RWPE2 (cell line): ENCODE results near the gene CIITA.

Experiments used
- ATAC-seq: fragments of 200-7000 bp; cut with Tn5 transposase; 3 replicates; pipeline ENCODE4 v1.9.1; 2021; ENCODE audit warnings: low read depth
- DNase-seq: peaks from one replicate; pipeline ENCODE4 v3.0.0-alpha.2; 2020; ENCODE audit warnings: low spot score
- H3K27ac ChIP-seq: fragments of 450-650 bp; 2 replicates; pipeline ENCODE4 v1.5.1; 2017; ENCODE audit warnings: mild to moderate bottlenecking; ENCODE audit not compliant: poor library complexity, severe bottlenecking
- H3K27me3 ChIP-seq: fragments of 250-450 bp; sonication (Bioruptor Pico); 2 replicates; pipeline ENCODE4 v1.5.1; 2021; ENCODE audit warnings: mild to moderate bottlenecking, moderate library complexity; ENCODE audit not compliant: insufficient read depth, poor library complexity, severe bottlenecking
- H3K36me3 ChIP-seq: fragments of 250-450 bp; sonication (Bioruptor Pico); 2 replicates; pipeline ENCODE4 v1.5.1; 2020; ENCODE audit warnings: low read depth, mild to moderate bottlenecking, moderate library complexity
- H3K4me1 ChIP-seq: fragments of 250-450 bp; sonication (Bioruptor Pico); 2 replicates; pipeline ENCODE4 v1.5.1; 2021; ENCODE audit warnings: mild to moderate bottlenecking, moderate library complexity; ENCODE audit not compliant: insufficient read depth, poor library complexity, severe bottlenecking
- H3K4me3 ChIP-seq: fragments of 250-450 bp; sonication (Bioruptor Pico); 2 replicates; pipeline ENCODE4 v1.5.1; 2021; ENCODE audit warnings: mild to moderate bottlenecking, moderate library complexity; ENCODE audit not compliant: severe bottlenecking
- H3K9me3 ChIP-seq: fragments of 250-450 bp; sonication (Bioruptor Pico); 2 replicates; pipeline ENCODE4 v1.5.1; 2021; ENCODE audit warnings: mild to moderate bottlenecking, moderate library complexity; ENCODE audit not compliant: severe bottlenecking
- CTCF ChIP-seq: fragments of 450-650 bp; IDR thresholded peaks from one replicate; pipeline ENCODE4 v1.5.1; 2017; ENCODE audit warnings: mild to moderate bottlenecking, moderate library complexity; ENCODE audit not compliant: poor library complexity, severe bottlenecking

Gene CIITA

GRCh38 chr16:10878644-10879501, 1.9 kb downstream of the CIITA start:
- no peaks in the 10 kb centered on the region for H3K36me3 ChIP-seq
- ATAC-seq (0 out of 3 replicates have a peak, but pooled peaks have one; percentile 12), DNase-seq (no peak)

GRCh38 chr16:10879681-10880589, 2.9 kb downstream of the CIITA start:
- Histone ChIP-seq H3K27me3 (peaks cover 17% of the 10 kb centered on the region), H3K4me3 (no peak overlapping the region), H3K9me3 (no peaks in the 10 kb centered on the region), H3K36me3 (no peaks in the 10 kb centered on the region), H3K27ac (no peak overlapping the region), H3K4me1 (peaks cover 6% of the 10 kb centered on the region)
- DNase-seq, result no peak
- no peak for ATAC-seq
- no peak for TF ChIP-seq CTCF

More at GRCh38 chr16:10878644-10879501, 1.9 kb downstream of the CIITA start:
- Histone ChIP-seq H3K9me3 (no peaks in the 10 kb centered on the region), H3K27me3 (peaks cover 17% of the 10 kb centered on the region), H3K27ac (no peak overlapping the region), H3K4me1 (peaks cover 6% of the 10 kb centered on the region), H3K4me3 (peak overlapping the region; percentile 14)
- no peak for TF ChIP-seq CTCF

GRCh38 chr16:10880594-10881452, 3.8 kb downstream of the CIITA start:
- Histone ChIP-seq H3K27ac (no peak overlapping the region), H3K9me3 (no peaks in the 10 kb centered on the region), H3K4me3 (no peak overlapping the region), H3K36me3 (no peaks in the 10 kb centered on the region), H3K4me1 (peaks cover 6% of the 10 kb centered on the region), H3K27me3 (peaks cover 17% of the 10 kb centered on the region)
- no peak for ATAC-seq
- no peak for TF ChIP-seq CTCF
- no peak for DNase-seq

- DNase-seq (no peak), ATAC-seq (no peak)
- H3K27me3 ChIP-seq, result peaks cover 17% of the 10 kb centered on the region
- no peaks in the 10 kb centered on the region for H3K36me3 ChIP-seq
- no peak overlapping the region for H3K27ac ChIP-seq
- no peak overlapping the region for H3K4me3 ChIP-seq
- TF ChIP-seq CTCF, result no peak
- H3K4me1 ChIP-seq, result peaks cover 6% of the 10 kb centered on the region
- no peaks in the 10 kb centered on the region for H3K9me3 ChIP-seq
Measured at GRCh38 chr16:10881479-10882030, 4.6 kb downstream of the CIITA start.
